Activated CD8-positive, alpha-beta memory T cell treated with anti-CD3 and anti-CD28 coated beads, Interleukin-2, amount 50 U/mL, for 48 hours (primary cell): ENCODE data around the gene PIAS2.

Source experiments
- DNase-seq: peaks from one replicate; pipeline ENCODE4 v3.0.0-alpha.2; 2020

The PIAS2 gene

GRCh38 chr18:46756559-46757201 is 160.6 kb downstream of the PIAS2 start, which contains the start of gene ST8SIA5:
Gene ST8SIA5, minus strand, starts transcription at chr18:46757053. Its CDS starts 545 bp downstream, at chr18:46756508.
- DNase-seq = no peak

- DNase-seq = no peak
Observed at GRCh38 chr18:46756025-46756558, 161.2 kb downstream of the PIAS2 start.

- no peak for DNase-seq
Observed at GRCh38 chr18:46755315-46756024, 161.8 kb downstream of the PIAS2 start.

- no peak for DNase-seq
Observed at GRCh38 chr18:46754661-46755292, 162.5 kb downstream of the PIAS2 start.

GRCh38 chr18:46754188-46754587 is 163.1 kb downstream of the PIAS2 start:
- DNase-seq = no peak
